Mesodermal cell (in vitro differentiated cells): ENCODE measurements around the gene LMBR1.
"Not testable (repeated sequence)": the region's sequence is repeated elsewhere in the genome, so short reads cannot be mapped to it uniquely, and the experiment has no call there.

ENCODE experiments used
- H3K27ac ChIP-seq: 2 replicates; pipeline ENCODE4 v1.7.0; 2013; ENCODE audit warnings: mild to moderate bottlenecking, low read depth, low read length, moderate library complexity; ENCODE audit not compliant: severe bottlenecking
- H3K36me3 ChIP-seq: 2 replicates; pipeline ENCODE4 v1.7.1; 2013; ENCODE audit warnings: mild to moderate bottlenecking, low read length, moderate library complexity; ENCODE audit not compliant: control insufficient read depth, insufficient read depth
- H3K4me1 ChIP-seq: one replicate; pipeline ENCODE4 v1.7.1; 2013; ENCODE audit warnings: mild to moderate bottlenecking, low read length; ENCODE audit not compliant: insufficient read depth, control insufficient read depth, poor library complexity, severe bottlenecking
- H3K4me3 ChIP-seq: 2 replicates; pipeline ENCODE4 v1.7.0; 2013; ENCODE audit warnings: low read length, control low read depth, mild to moderate bottlenecking; ENCODE audit not compliant: insufficient read depth, poor library complexity, severe bottlenecking; ENCODE audit errors: extremely low read depth
- H3K9me3 ChIP-seq: 2 replicates; pipeline ENCODE4 v1.7.1; 2013; ENCODE audit warnings: mild to moderate bottlenecking, low read length, moderate library complexity; ENCODE audit not compliant: control insufficient read depth
- WGBS, 2 experiments: methylation state at CpG; one replicate each; pipeline ENCODE4 v1.1.5; 2013; ENCODE audit warnings: missing lambda C conversion rate in 2 of 2; ENCODE audit not compliant: insufficient coverage in 2 of 2; 5-methylcytosine and 5-hydroxymethylcytosine counted together

The LMBR1 gene

DNA sequence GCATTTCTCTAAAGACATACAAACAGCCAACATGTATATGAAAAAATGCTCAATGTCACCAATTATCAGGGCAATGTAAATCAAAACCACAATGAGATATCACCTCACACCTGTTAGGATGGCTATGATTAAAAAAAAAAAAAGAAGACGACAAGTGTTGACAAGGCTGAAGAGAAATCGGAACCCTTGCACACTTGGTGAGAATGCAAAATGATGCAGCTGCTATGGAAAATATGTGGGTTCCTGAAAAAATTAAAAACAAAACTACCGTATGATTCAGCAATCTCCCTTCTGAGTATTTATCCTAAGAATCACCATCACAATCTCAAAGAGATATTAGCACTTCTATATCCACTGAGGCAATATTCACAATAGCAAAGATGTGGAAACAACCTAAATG, 11.3 kb downstream of the LMBR1 start:
- WGBS, 2 experiments, result no CpG with 5 or more reads among the region's 3 CpGs
- Histone ChIP-seq H3K9me3 (peaks cover 3% of the 10 kb centered on the region), H3K27ac (no peak overlapping the region), H3K4me1 (no peaks in the 10 kb centered on the region), H3K36me3 (peaks cover 5% of the 10 kb centered on the region), H3K4me3 (no peak overlapping the region)

DNA sequence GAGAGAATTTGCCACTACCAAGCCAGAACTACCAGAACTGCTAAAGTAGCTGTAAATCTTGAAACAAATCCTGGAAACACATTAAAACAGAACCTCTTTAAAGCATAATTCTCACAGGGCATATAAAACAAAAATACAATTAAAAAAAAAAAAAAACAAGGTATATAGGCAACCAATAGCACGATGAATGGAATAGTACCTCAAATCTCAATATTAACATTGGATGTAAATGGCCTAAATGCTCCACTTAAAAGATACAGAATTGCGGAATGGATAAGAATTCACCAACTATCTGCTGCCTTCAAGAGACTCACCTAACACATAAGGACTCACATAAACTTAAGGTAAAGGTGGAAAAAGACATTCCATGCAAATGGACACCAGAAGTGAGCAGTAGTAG, 17.2 kb downstream of the LMBR1 start:
- no CpG with 5 or more reads among the region's 2 CpGs for WGBS, 2 experiments
- Histone ChIP-seq H3K9me3 (peaks cover 6% of the 10 kb centered on the region), H3K4me1 (peaks cover 3% of the 10 kb centered on the region), H3K27ac (no peak overlapping the region), H3K36me3 (peaks cover 7% of the 10 kb centered on the region), H3K4me3 (no peak overlapping the region)

DNA sequence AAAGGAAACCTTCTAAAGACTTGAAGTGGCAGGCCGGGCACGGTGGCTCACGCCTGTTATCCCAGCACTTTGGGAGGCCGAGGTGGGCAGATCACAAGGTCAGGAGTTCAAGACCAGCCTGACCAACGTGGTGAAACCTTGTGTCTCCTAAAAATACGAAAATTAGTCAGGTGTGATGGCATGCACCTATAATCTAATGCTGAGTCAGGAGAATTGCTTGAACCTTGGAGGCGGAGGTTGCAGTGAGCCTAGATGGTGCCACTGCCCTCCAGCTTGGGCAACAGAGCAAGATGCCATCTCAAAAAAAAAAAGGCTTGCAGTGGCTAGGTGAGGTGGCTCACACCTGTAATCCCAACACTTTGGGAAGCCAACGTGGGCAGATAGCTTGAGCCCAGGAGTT, 24.6 kb downstream of the LMBR1 start:
- WGBS, 2 experiments, result 95 to 97% methylated on average over 7 to 8 of the region's 8 CpGs
- H3K4me1 ChIP-seq, H3K4me3 ChIP-seq, H3K9me3 ChIP-seq, H3K36me3 ChIP-seq, H3K27ac ChIP-seq: not testable (repeated sequence)

DNA sequence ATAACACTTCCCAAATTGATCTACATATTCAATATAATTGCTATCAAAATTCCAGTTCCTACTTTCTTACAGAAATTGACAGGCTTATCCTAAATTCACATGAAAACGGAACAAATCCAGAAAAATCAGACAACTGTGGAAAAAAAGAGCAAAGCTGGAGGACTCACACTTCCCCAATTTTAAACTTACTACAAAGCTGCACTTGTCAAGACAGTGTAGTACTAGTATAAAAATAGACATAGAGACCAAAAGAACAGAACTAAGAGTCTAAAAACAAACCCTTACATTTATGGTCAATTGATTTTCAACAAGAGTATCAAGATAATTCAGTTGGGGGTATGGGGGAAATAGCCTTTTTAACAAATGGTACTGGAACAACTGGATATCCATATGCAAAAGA, 27.5 kb downstream of the LMBR1 start:
- H3K4me1 ChIP-seq, result no peaks in the 10 kb centered on the region
- no peak overlapping the region for H3K27ac ChIP-seq
- H3K9me3 ChIP-seq, result peaks cover 12% of the 10 kb centered on the region
- H3K4me3 ChIP-seq, result no peak overlapping the region
- WGBS, 2 experiments, result 86% methylated on average over 1 of the region's 1 CpG; no CpG with 5 or more reads in 1 of the 2 experiments
- peaks cover 12% of the 10 kb centered on the region for H3K36me3 ChIP-seq

DNA sequence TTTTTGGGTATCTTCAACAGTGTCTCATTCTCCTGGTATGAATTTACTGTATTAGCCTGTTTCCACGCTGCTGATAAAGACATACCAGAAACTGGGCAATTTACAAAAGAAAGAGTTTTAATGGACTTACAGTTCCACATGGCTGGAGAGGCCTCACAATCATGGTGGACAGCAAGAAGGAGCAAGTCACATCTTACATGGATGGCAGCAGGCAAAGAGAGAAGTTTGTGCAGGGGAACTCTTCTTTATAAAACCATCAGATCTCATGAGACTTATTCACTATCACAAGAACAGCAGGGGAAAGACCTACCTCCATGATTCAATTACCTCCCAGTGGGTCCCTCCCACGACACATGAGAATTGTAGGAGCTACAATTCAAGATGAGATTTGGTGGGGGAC, 31.0 kb downstream of the LMBR1 start:
- Histone ChIP-seq H3K9me3 (peaks cover 26% of the 10 kb centered on the region), H3K36me3 (peaks cover 23% of the 10 kb centered on the region)
- H3K4me1 ChIP-seq, H3K27ac ChIP-seq, H3K4me3 ChIP-seq: not testable (repeated sequence)
- 100% methylated on average over 1 of the region's 2 CpGs for WGBS, 2 experiments

DNA sequence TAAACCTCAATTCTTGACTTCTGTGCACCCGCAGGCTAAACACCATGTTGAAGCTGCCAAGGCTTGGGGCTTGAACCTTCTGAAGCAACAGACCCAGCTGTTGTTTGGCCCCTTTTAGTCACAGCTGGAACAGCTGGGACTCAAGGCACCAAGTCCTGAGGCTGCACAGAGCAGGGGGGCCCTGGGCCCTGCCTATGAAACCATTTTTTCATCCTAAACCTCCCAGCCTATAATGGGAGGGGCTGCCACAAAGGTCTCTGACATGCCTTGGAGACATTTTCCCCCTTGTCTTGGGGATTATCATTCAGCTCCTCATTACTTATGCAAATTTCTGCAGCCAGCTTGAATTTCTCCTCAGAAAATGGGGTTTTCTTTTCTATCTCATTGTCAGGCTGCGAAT, 31.8 kb downstream of the LMBR1 start:
- no peak overlapping the region for H3K4me3 ChIP-seq
- no peak overlapping the region for H3K27ac ChIP-seq
- H3K9me3 ChIP-seq, result peaks cover 31% of the 10 kb centered on the region
- 85 to 86% methylated on average over 1 to 2 of the region's 2 CpGs for WGBS, 2 experiments
- H3K36me3 ChIP-seq, result peaks cover 23% of the 10 kb centered on the region
- H3K4me1 ChIP-seq, result no peaks in the 10 kb centered on the region

DNA sequence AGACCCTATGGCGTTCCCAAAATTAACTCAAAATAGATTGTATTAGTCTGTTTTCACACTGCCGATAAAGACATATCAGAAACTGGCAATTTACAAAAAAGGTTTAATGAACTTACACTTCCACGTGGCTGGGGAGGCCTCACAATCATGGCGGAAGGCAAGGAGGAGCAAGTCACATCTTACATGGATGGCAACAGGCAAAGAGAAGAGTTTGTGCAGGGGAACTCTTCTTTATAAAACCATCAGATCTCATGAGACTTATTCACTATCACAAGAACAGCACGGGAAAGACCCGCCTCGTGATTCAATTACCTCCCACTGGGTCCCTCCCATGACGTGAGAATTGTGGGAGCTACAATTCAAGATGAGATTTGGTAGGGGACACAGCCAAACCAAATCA, 32.9 kb downstream of the LMBR1 start:
- H3K4me3 ChIP-seq, H3K27ac ChIP-seq, H3K4me1 ChIP-seq: not testable (repeated sequence)
- Histone ChIP-seq H3K36me3 (peaks cover 23% of the 10 kb centered on the region), H3K9me3 (peaks cover 29% of the 10 kb centered on the region)
- WGBS, 2 experiments, result 97 to 100% methylated on average over 2 to 3 of the region's 8 CpGs

DNA sequence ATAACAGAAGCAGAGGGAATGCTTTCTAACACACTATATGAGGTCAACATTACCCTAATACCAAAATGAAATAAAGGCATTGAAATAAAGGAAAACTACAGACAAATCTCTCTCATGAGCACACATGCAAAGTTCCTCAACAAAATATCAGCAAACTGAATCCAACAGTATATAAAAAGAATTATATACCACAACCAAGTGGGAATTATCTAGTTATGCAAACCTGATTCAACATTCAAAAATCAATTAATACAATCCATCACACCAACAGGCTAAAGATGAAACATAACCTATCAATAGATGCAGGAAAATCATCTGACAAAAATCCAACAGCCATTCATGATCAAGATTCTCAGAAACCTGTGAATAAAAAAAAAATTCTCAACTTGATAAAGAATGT, 34.5 kb downstream of the LMBR1 start:
- peaks cover 23% of the 10 kb centered on the region for H3K36me3 ChIP-seq
- H3K4me1 ChIP-seq, result no peaks in the 10 kb centered on the region
- no peak overlapping the region for H3K4me3 ChIP-seq
- H3K27ac ChIP-seq, result no peak overlapping the region
- peaks cover 29% of the 10 kb centered on the region for H3K9me3 ChIP-seq

DNA sequence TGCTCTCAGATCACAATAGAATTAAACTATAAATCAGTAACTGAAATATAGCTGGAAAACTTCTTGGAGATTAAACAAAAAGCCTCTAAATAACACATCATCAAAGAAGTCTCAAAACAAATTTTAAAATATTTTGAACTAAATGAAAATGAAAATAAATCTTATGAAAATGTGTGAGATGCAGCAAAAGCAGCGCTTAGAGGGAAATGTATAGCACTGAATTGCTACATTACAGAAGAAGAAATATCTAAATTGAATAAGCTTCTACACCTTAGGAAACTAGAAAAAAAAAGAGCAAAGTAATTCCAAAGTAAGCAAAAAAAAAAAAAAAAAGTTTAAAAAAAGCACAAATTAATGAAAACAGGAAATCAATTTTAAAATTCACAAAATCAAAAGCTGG, 35.2 kb downstream of the LMBR1 start:
- peaks cover 22% of the 10 kb centered on the region for H3K36me3 ChIP-seq
- no peak overlapping the region for H3K4me3 ChIP-seq
- H3K9me3 ChIP-seq, result peaks cover 29% of the 10 kb centered on the region
- WGBS, 2 experiments, result no CpG with 5 or more reads among the region's 1 CpG
- no peaks in the 10 kb centered on the region for H3K4me1 ChIP-seq
- no peak overlapping the region for H3K27ac ChIP-seq

DNA sequence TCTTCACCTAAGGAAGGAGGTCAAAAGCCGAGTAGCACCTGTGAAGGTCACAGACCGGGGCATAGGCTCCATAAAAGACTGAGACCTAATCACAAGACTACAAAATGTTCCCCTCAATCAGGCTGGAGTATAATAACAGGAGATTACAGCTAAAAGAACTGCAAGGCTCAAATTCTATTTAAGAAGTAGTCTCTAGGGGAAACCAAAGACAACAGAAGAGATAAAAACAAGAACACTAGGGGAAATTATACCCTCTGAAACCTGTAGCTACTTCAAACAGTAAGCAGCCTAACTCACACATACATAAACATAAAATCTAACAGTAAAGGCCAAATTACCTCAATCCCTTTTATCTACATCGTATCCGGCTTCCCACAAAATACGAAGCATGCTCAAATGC, 38.3 kb downstream of the LMBR1 start:
- no peaks in the 10 kb centered on the region for H3K4me1 ChIP-seq
- peaks cover 3% of the 10 kb centered on the region for H3K36me3 ChIP-seq
- no CpG with 5 or more reads among the region's 5 CpGs for WGBS, 2 experiments
- peaks cover 24% of the 10 kb centered on the region for H3K9me3 ChIP-seq
- no peak overlapping the region for H3K4me3 ChIP-seq
- H3K27ac ChIP-seq, result no peak overlapping the region

DNA sequence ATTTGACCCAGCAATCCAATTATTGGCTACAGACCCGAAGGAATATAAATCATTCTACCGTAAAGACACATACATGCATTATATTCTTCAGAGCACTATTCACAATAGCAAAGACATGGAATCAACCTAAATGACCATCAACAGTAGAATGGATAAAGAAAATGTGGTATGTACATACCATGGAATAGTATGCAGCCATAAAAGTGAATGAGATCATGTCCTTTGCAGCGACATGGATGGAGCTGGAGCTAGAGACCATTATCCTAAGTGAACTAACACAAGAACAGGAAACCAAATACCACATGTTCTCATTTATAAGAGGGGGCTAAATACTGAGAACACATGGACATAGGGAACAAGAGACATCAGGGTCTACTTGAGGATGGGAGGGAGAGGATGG, 44.0 kb downstream of the LMBR1 start:
- Histone ChIP-seq H3K4me3 (no peak overlapping the region), H3K9me3 (peaks cover 9% of the 10 kb centered on the region), H3K36me3 (no peaks in the 10 kb centered on the region), H3K4me1 (no peaks in the 10 kb centered on the region), H3K27ac (no peak overlapping the region)
- WGBS, 2 experiments, result no CpG with 5 or more reads among the region's 3 CpGs
